Endothelial cell (in vitro differentiated cells): ENCODE measurements around the gene TTC34. TPM values are rescaled to one million over a fixed set of nuclear protein-coding genes. Genes with fewer than 3 reads are reported as not detected.
"Not testable (repeated sequence)": the region's sequence is repeated elsewhere in the genome, so short reads cannot be mapped to it uniquely, and the experiment has no call there.

Experiments used
- DNase-seq: peaks from one replicate; pipeline ENCODE4 v3.0.0; 2021; ENCODE audit warnings: low spot score
- H3K27ac Mint-ChIP-seq: one replicate; pipeline ENCODE4 v1.8.0; 2021; ENCODE audit warnings: mixed read lengths, inconsistent platforms; ENCODE audit not compliant: unreplicated experiment
- H3K27me3 Mint-ChIP-seq: one replicate; pipeline ENCODE4 v1.8.0; 2021; ENCODE audit warnings: mild to moderate bottlenecking, moderate library complexity, mixed read lengths, inconsistent platforms; ENCODE audit not compliant: unreplicated experiment
- H3K36me3 Mint-ChIP-seq: one replicate; pipeline ENCODE4 v1.8.0; 2021; ENCODE audit warnings: mild to moderate bottlenecking, low read depth, mixed read lengths, inconsistent platforms; ENCODE audit not compliant: unreplicated experiment
- H3K4me1 Mint-ChIP-seq: one replicate; pipeline ENCODE4 v1.8.0; 2021; ENCODE audit warnings: mild to moderate bottlenecking, mixed read lengths, inconsistent platforms; ENCODE audit not compliant: unreplicated experiment
- H3K4me3 Mint-ChIP-seq: one replicate; pipeline ENCODE4 v1.8.0; 2021; ENCODE audit warnings: mild to moderate bottlenecking, mixed read lengths, inconsistent platforms; ENCODE audit not compliant: unreplicated experiment
- H3K9me3 Mint-ChIP-seq: one replicate; pipeline ENCODE4 v1.8.0; 2021; ENCODE audit warnings: mixed read lengths, inconsistent platforms; ENCODE audit not compliant: unreplicated experiment
- total RNA-seq: library from RNA; stranded (reverse); fragmentation: NEBNext Ultra II Directional; extraction: Animal tissue kit (Norgen Biotek cat#: 25700); gene quantifications from one replicate; pipeline ENCODE4 v1.2.1, GENCODE V29; 2021; ENCODE audit not compliant: unreplicated experiment
- TF ChIP-seq, protein P1 (sequence below): fragments of 200-600 bp; sonication (generic); IDR thresholded peaks from one replicate; pipeline ENCODE4 v1.5.0; 2021; ENCODE audit warnings: antibody characterized with exemption; ENCODE audit not compliant: unreplicated experiment

The TTC34 gene
- total RNA-seq, 1 donor from 2014 or later: 0.82 TPM

DNA sequence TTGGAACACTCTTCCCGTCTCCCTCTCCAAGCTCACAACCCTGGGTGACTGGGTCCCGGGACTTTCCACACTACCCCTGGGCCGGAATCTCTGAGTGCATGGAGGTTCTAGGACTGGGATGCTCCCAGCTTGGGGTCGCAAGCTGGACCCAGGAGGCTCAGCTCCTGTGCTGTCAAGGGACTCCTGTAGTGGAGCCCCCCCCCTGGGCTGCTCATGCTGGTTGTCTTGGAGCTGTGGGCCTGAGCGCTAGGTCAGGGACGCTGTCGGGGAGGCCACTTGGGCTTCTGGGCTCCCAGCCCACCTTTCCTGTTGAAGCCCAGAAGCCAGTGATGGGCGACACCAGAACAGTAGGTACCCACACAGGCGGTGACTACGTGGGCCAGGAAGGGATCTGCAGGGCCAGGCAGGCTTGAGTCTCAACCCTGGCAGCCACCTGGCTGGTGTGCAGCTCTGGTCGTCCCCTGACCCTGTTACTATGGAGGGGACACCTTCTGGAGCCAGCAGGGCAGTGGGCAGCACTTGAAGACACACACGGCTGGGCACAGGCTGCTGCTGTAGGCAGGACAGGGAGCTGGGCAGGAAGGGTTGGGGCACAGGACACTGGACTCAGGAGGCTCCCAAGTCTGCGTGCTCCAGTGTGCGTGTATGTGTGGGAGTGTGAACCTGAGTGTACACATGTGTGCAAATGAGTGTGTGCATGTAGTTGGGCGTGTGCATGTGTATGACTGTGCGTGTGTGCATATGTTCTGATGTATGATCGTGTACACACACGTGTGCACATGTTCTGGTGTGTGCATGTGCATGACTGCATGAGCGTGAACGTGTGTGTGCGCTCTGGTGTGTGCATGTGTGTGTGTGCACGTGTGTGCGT lies 171.6 kb downstream of the TTC34 start:
- H3K27me3 Mint-ChIP-seq: peaks cover 22% of the 10 kb centered on the region
- DNase-seq: no peak
- TF ChIP-seq, protein P1, sequence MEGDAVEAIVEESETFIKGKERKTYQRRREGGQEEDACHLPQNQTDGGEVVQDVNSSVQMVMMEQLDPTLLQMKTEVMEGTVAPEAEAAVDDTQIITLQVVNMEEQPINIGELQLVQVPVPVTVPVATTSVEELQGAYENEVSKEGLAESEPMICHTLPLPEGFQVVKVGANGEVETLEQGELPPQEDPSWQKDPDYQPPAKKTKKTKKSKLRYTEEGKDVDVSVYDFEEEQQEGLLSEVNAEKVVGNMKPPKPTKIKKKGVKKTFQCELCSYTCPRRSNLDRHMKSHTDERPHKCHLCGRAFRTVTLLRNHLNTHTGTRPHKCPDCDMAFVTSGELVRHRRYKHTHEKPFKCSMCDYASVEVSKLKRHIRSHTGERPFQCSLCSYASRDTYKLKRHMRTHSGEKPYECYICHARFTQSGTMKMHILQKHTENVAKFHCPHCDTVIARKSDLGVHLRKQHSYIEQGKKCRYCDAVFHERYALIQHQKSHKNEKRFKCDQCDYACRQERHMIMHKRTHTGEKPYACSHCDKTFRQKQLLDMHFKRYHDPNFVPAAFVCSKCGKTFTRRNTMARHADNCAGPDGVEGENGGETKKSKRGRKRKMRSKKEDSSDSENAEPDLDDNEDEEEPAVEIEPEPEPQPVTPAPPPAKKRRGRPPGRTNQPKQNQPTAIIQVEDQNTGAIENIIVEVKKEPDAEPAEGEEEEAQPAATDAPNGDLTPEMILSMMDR: no peak
- no peak overlapping the region for H3K27ac Mint-ChIP-seq
- H3K4me3 Mint-ChIP-seq: peak overlapping the region; percentile 87
- H3K9me3 Mint-ChIP-seq: no peaks in the 10 kb centered on the region
- H3K4me1 Mint-ChIP-seq: peaks cover 3% of the 10 kb centered on the region
- H3K36me3 Mint-ChIP-seq: peaks cover 7% of the 10 kb centered on the region

DNA sequence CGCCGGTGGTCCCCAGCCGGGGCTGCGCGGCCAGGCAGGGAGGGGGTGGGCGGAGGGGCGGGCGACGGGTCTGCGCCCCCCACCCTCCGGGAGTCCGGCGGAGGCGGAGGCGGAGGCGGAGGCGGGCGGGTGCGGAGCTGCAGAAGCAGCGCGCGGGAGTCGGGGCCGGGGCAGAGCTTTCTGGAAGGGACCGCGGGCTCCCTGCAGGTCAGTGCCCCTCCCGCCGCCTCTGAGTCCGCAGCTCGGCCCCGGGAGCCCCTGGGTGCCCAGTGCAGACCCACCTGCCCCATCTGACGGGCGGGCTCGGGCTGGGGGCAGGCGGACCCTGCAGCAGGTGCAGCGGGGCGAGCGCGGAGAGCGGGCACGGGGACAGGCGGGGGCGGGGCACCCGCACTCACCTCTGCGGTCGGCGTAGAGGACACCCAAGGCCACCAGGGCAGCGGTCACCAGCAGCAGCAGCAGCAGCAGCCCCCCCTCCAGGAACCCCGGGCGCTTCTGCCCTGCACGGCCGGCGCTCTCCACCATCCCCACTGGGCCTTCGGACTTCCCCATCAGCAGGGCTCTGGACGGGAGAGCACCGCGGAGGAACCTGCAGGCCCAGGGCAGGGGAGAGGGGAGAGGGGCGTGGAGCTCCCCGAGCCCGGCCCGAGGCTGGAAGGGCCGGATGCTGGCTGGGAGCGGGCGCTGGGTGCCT lies 172.4 kb downstream of the TTC34 start:
- Mint-ChIP-seq H3K27ac (no peak overlapping the region), H3K27me3 (peaks cover 22% of the 10 kb centered on the region), H3K4me3 (no peak overlapping the region), H3K36me3 (peaks cover 7% of the 10 kb centered on the region), H3K9me3 (no peaks in the 10 kb centered on the region), H3K4me1 (peaks cover 3% of the 10 kb centered on the region)
- TF ChIP-seq, protein P1: no peak
- no peak for DNase-seq

DNA sequence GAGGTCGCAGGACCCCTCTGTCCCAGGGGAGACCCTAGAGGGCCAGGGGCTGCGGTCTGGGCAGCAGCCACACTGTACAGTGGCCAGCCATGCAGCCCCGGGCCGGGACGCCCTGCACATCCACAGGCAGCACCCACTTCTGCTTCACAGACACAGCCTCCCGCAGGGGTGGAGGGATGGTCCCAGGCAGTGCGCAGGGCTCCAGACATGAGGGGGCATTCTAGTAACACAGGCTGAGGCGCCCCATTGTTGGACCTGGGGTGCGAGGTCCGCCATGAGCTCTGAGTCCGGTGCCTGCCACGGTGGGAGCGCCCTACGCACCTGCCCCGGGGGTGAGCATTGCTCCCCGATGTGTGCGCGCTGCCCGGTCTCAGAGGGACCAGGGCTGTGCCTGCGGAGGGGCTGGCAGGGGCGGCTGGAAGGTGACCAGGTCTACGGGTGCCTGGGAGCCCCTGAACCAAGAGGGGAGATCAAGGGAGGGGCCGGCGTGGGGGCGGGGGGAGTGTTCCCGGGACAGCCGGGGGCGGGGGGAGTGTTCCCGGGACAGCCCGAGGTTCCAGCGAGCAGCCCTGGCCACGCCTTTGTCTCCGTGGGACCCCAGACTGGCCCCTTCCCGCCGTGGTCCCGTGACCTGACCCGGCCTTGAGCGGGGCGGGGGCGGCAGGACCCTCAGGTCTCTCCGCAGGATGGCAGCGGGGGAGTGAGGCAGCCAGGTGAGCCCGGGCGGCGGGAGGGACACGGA lies 173.1 kb downstream of the TTC34 start:
- H3K9me3 Mint-ChIP-seq: no peaks in the 10 kb centered on the region
- no peak for DNase-seq
- no peak overlapping the region for H3K27ac Mint-ChIP-seq
- TF ChIP-seq, protein P1: no peak
- peaks cover 3% of the 10 kb centered on the region for H3K4me1 Mint-ChIP-seq
- H3K4me3 Mint-ChIP-seq: no peak overlapping the region
- peaks cover 7% of the 10 kb centered on the region for H3K36me3 Mint-ChIP-seq
- peaks cover 22% of the 10 kb centered on the region for H3K27me3 Mint-ChIP-seq

DNA sequence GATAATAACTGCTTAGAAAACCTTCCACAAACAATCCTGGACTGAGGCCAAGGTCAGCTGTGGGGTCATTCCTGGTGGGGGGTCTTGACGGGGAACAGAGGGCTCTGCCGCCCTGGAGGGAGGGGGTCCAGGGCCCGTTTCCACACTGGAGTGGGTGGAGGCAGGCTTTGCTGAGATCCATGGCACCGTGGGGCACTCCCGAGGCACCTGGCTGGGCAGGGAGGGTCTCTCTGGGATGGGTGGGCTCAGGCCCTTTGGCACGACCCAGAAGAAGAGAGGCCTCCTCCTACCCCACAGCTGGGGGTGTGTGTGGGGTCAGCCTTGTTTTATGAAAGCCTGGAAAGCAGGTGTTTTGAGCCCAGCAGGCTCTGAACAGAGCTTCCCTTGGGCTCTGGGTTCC lies 173.7 kb downstream of the TTC34 start:
- Mint-ChIP-seq H3K4me1 (peaks cover 3% of the 10 kb centered on the region), H3K9me3 (no peaks in the 10 kb centered on the region), H3K27ac (peak overlapping the region; percentile 67), H3K36me3 (peaks cover 7% of the 10 kb centered on the region), H3K4me3 (no peak overlapping the region), H3K27me3 (peaks cover 22% of the 10 kb centered on the region)
- no peak for DNase-seq
- TF ChIP-seq, protein P1: no peak

DNA sequence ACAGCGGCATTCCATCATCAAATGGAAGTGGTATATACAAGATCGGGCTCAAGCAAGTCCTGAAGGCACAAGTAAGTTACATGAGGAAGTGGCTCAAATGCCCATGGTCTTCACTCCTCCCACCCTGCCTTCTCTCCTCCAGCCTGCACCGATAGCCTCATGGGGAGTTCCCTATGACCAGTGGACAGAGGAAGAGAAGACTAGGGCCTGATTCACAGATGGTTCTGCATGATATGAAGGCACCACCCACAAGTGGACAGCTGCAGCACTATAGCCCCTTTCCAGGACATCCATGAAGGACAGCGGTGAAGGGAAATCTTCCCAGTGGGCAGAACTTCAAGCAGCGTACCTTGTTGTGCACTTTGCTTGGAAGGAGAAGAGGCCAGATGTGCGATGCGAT lies 175.7 kb downstream of the TTC34 start:
- peaks cover 14% of the 10 kb centered on the region for H3K27me3 Mint-ChIP-seq
- not testable (repeated sequence) for H3K27ac Mint-ChIP-seq, H3K9me3 Mint-ChIP-seq, H3K4me3 Mint-ChIP-seq, H3K4me1 Mint-ChIP-seq, H3K36me3 Mint-ChIP-seq, DNase-seq
